ENCODE measurements around the gene ATPAF2.

Gene ATPAF2

DNA sequence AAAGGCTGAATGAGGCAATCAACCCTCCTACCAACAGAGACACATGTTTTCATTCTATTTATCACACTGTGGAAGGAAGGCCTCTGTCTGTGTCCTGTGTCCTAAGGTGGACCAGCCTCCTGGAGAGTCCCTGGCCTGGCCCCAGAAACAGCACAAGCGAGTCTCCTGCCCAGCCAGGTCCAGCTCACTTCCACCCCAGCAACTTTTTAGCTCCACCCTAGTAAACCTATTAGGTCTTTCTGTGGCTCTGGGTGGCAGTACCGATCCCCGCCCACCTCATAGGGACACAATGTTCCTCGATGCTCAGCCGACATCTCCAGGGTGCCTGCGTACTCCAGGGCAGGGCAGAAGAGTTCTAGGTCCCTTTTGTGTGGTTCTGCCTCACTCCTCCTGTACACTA is 55.6 kb downstream of the ATPAF2 start:
- DNase-seq = no peak

DNA sequence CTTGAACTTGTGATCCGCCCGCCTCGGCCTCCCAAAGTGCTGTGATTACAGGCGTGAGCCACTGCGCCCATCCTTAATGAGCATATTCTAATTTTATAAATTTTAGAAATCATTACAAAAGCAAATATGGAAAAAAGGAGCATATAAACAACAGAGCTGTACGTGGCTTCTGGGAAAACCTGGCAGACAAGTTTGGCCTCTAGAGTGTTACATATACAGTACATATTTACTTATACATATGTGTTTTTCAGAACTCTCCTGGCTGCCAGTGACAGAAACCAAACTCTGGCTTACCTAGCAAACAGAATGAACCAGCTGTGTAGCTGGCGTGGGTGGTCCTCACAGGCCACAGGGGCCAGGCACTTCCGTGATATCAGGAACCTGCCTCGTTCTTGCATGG is 56.2 kb downstream of the ATPAF2 start:
- DNase-seq = no peak

DNA sequence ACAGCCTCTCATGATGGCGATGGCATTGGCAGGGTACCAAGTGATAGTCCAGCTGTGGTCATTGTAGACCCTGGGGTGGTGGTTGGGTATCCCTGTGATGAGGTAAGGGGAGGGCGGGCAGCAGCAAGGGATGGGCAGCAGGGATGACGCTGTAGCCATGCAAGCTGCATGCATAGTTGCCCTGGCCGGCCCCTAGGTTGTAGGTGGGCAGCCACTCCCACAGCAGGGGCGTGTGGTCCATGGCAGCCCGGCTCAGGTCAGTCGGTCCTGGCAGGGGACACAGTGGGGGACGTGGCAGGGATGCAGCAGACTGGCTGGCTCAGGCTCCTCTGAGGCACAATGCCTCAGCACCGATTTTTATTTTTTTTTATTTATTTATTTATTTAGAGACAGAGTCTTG is 57.6 kb downstream of the ATPAF2 start:
- DNase-seq = no peak

DNA sequence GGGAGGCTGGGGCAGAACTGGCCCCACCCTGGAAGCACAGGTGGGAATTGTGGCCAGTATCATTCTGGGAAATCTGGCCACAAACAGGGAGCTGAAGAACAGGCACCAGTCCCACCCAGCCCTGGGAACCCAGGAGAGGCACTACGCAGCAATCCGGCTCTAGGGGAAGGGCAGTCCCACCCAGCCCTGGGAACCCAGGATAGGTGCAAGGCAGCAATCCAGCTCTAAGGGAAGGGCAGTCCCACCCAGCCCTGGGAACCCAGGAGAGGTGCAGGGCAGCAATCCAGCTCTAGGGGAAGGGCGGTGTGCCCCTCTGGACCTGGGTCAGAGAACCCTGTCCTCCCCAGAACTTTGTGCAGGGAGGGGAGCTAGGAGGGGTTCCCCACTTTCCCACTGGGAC is 59.2 kb downstream of the ATPAF2 start:
- DNase-seq = no peak

DNA sequence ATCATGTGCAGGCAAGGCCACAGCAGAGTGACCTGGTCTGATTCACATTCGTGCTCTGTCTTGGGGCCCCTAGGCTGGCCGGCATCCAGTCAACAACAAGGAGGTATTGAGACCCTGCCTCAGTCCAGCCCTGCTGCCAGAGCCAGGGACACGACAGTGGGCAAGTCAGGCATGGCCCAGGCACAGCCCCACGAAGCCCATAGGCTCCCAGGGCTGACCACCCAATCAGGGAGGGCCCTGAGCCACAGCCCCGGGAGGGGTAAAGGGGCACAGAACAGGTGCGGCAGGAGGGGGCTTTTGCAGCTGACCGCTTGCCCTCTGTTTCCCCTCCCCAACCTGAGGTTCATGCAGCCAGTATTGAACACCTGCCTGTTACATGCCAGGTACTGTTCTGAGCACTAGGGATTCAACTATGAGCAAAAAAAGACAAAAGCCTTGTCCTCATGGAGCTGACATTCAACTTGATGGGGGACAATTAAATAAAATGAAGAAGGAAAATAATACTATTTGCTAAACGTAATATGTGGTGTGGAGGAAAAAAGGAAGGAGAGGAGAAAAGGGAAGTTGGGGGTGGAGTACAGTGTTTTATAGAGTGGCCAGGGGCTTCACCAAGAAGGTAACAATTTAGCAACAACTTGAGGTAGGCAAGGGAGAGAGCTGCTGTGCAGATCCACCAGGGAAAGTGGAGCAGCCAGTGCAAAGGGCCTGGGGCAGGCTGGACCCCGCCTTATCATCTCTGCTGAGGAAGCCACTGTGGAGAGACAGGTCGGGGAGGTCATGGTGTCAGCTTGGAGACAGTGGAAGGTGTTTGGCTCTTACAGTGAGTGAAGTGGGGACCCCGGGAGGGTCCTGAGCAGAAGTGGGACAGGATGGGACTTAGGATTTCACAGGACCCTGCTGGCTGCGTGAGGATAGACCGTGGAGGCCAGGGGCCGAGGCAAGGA is 60.2 kb downstream of the ATPAF2 start:
- no peak for DNase-seq

DNA sequence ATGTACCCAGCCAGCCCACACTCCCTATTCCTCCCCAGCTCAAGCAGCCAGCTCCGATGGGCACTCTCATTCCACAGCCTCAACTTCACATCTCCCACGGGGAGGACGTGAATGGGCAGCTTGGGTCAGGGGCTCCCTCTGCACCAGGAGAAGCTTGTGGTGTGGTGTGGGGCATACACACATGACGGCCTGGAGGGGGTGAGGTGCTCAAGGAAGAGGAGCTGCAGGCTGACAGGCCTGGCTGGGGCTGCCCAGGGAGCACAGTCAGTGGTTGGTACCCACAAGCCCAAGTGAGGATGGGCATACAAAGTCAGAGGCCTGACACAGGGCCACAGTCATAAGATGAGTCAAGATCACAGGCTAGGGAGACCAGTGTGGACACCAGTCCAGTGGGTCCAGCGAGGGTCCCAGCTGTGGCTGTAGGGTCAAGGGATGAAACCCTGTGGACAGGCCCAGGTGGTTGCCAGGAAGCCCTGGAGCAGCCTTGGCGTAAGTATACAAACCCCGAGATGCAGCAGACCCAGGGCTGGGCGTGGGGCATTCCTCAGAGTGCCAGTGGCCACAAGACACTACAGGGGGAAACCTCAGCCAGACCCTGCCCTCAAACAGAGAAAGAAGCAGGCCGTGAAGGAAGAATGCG is 61.9 kb downstream of the ATPAF2 start:
- DNase-seq = no peak

DNA sequence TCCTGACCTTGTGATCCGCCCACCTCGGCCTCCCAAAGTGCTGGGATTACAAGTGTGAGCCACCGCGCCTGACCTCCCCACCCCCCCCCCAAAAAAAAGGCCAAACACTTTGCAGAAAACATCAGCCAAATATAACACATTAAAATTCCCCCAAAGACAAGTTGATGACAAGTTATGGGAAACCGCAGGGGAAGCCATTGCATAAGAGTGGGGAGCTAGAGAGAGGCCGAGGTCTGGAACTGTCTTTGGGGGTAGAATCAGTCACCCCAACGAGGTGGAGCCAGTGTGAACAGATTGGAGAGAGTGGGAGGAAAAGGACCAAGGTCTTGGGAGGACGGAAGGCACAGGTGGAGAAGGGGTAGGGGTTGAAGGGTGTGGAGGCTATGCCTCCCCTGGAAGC is 63.5 kb downstream of the ATPAF2 start:
- no peak for DNase-seq

DNA sequence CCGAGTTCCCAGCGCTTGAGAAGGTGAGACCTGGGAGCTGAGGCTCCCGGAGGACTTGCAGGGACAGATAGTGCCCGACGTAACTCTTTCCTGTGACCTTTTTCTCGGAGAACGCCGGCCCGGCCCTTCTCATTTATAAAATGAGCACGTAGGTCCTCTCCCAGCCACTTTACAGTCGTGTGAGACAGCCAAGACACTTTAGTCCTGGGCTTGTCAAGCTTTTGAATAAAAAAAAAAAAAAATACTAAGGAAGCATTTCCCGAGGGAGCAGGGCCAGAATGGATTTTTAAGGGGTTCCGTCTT is 66.1 kb downstream of the ATPAF2 start:
- DNase-seq = no peak

DNA sequence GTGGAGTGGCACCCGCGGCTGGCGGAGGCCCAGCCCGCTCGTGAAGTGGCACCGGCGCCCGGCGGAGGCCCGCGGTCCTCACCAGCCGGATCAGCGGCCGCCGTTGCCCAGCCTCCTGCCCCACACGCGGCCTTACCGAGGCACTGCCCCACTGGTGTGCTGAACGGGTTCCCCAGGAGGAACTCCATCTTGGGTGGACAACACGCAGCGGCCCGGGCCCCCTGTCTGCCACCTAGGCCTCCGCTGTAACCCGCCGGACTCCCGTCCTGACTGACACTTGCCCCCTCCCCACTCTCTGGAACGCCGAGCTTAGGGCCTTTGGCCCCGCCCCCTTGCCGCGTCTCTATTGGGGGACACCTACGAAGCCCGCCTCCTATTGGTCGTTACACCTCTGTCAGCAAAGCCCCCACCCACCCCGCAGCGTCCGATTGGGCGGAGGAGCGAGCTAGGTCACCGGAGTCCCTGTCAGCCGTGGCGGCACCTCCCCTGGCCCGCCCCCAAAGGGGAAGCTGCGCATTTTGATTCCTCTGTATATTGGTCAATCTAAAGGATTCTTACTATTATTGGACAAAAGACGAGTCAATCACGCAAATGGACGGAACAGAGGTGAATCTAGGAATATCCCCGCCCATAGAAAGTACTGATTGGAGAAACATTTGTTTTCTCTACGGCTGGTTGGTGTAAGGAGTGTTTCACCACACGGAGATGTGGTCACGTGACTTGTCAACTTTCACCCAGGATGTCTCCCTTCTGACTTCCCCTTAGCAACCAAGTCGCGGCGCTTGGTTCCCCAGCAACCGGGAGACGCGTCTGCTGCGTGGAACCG is 66.6 kb downstream of the ATPAF2 start, which contains the start of the genes DRC3 and TOM1L2:
TSS of gene DRC3 (plus strand) at position 737 of the 826 bp plus-strand sequence. CDS start 4,737 bp downstream, outside the sequence.
TSS of gene TOM1L2 (minus strand) at position 275 of the 826 bp plus-strand sequence. CDS start at position 188, 87 bp downstream.
- DNase-seq = peak; percentile 100

DNA sequence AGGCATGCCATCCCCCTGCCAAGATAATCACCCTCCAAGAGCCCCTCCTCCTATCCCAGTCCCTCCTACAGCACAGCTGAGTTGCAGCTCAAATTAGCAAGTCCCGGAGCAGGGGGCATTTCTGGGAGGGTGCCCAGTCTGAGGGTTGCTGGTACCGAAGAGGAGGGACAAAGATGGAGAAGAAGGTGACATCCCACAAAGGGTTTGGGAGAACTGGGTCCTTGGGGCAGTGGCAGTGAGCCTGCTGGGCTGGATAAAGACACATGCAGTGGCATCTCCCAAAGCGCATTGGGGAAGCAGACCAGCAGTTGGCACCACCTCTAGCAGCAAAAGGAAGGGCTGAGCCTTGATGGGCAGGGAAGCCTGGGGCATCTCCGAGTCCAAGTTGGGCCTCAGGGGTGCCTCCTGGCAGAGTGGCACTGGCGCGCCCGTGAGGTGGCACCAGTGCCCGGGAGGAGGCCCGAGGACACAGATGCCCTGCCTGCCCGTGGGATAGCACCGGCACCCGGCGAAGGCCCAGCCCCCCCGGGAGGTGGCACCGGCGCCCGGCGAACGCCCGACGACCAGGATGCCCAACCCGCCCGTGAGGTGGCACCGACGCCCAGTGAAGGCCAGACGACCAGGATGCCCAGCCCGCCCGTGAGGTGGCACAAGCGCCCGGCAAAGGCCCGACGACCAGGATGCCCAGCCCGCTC is 67.4 kb downstream of the ATPAF2 start:
- peak in 1 of 2 experiments; percentile 26 for DNase-seq

DNA sequence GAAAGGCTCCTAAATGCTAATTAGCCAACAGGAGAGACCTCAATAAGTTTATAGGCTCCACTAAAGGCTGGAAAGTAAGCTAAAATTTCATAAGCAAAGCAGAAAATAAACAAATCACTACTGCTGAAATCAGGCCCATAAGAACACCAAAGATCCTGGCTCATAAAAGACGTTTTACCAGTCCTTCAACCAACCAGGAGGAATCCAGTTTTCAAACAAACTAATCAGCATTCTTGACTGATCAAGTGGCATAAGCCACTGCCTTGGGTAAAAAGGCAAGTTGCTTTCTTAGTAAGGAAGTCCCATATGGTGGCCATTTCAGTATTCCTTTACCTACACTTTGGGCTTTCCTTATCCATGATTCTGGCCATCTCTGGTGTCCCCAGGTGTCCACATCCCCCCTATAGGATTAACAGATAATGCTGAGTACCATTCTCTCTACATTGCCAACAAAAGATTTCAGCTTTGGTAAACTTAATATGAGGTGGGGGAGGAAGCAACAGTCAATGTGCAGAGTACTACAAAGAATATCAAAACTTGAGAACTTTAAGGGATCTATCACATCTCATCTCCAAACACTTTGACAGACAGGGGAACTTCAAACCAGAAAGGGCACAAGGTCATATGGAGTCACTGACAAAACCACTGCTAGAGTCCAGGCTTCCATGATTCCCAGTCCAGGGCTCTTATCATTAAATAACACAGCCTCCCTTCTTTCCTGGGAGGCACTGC is 68.1 kb downstream of the ATPAF2 start:
- DNase-seq = no peak

All from NCI-H446 (cell line).